GM12801 (cell line): Measurements from ENCODE around the gene BACE1.

Experiments used
- CTCF ChIP-seq: IDR thresholded peaks from one replicate; pipeline ENCODE4 v1.5.1; 2011; ENCODE audit warnings: control low read depth; ENCODE audit not compliant: insufficient read length; ENCODE audit errors: extremely low read depth

Gene BACE1

GRCh38 chr11:117248341-117248740 is 67.7 kb downstream of the BACE1 start:
- TF ChIP-seq CTCF, result no peak

- TF ChIP-seq CTCF, result no peak
Observed at GRCh38 chr11:117239295-117239694, 76.8 kb downstream of the BACE1 start.

GRCh38 chr11:117238221-117238620 is 77.8 kb downstream of the BACE1 start:
- TF ChIP-seq CTCF, result no peak
